HL-60 (cell line): ENCODE data around the gene UGT1A7.

Experiments
- DNase-seq, 2 experiments: peaks; one replicate each; pipeline ENCODE4 v3.0.0-alpha.2; 2010 to 2020; ENCODE audit warnings: low read depth in 1 of 2, low spot score in 1 of 2
- H3K27ac ChIP-seq: fragments of 250-450 bp; sonication (Bioruptor Pico); replicated peaks from 2 replicates; pipeline ENCODE4 v1.5.1; 2020; ENCODE audit warnings: mild to moderate bottlenecking, moderate library complexity
- H3K27me3 ChIP-seq: fragments of 250-450 bp; sonication (Bioruptor Pico); 2 replicates; pipeline ENCODE4 v1.5.1; 2021; ENCODE audit warnings: mild to moderate bottlenecking, moderate library complexity; ENCODE audit not compliant: insufficient read depth, poor library complexity, severe bottlenecking
- H3K4me3 ChIP-seq: replicated peaks from 2 replicates; pipeline ENCODE4 v1.5.1; 2011; ENCODE audit warnings: mild to moderate bottlenecking, control low read depth, low read length; ENCODE audit not compliant: insufficient read depth
- CTCF ChIP-seq: IDR thresholded peaks from one replicate; pipeline ENCODE4 v1.5.1; 2011; ENCODE audit warnings: low read length, control low read depth, inconsistent platforms; ENCODE audit not compliant: insufficient read depth
- GABPA ChIP-seq: IDR thresholded peaks from 2 replicates; pipeline ENCODE4 v1.6.1; 2012; ENCODE audit warnings: low read depth
- POLR2AphosphoS5 ChIP-seq: IDR thresholded peaks from 2 replicates; pipeline ENCODE4 v1.6.1; 2012; ENCODE audit warnings: low read depth
- REST ChIP-seq: IDR thresholded peaks from 2 replicates; pipeline ENCODE4 v1.6.1; 2012; ENCODE audit warnings: low read depth; ENCODE audit not compliant: insufficient replicate concordance
- SPI1 ChIP-seq: IDR thresholded peaks from 2 replicates; pipeline ENCODE4 v1.6.1; 2012; ENCODE audit warnings: low read depth, mild to moderate bottlenecking, borderline replicate concordance

UGT1A7 gene

GRCh38 chr2:233793465-233794127, 111.9 kb downstream of the UGT1A7 start:
- no peak overlapping the region for H3K27ac ChIP-seq
- TF ChIP-seq POLR2AphosphoS5 (no peak), GABPA (no peak), CTCF (no peak)
- no peak for DNase-seq
- H3K4me3 ChIP-seq = no peak overlapping the region
- H3K27me3 ChIP-seq = no peaks in the 10 kb centered on the region

GRCh38 chr2:233794128-233794658, 112.5 kb downstream of the UGT1A7 start:
- TF ChIP-seq SPI1 = no peak
- TF ChIP-seq REST = no peak
- no peak for TF ChIP-seq GABPA
- no peak for TF ChIP-seq CTCF
- TF ChIP-seq POLR2AphosphoS5 = no peak
- Histone ChIP-seq H3K4me3 (no peak overlapping the region), H3K27me3 (no peaks in the 10 kb centered on the region), H3K27ac (no peak overlapping the region)
- DNase-seq = no peak

GRCh38 chr2:233795735-233796171, 114.1 kb downstream of the UGT1A7 start:
- Histone ChIP-seq H3K27ac (no peak overlapping the region), H3K27me3 (no peaks in the 10 kb centered on the region), H3K4me3 (no peak overlapping the region)
- TF ChIP-seq REST (no peak), SPI1 (no peak), CTCF (no peak), GABPA (no peak), POLR2AphosphoS5 (no peak)
- no peak for DNase-seq

- no peaks in the 10 kb centered on the region for H3K27me3 ChIP-seq
- DNase-seq = no peak
- no peak for TF ChIP-seq GABPA
- TF ChIP-seq REST = no peak
- TF ChIP-seq CTCF = no peak
- no peak for TF ChIP-seq SPI1
- TF ChIP-seq POLR2AphosphoS5 = no peak
These were observed 114.6 kb downstream of the UGT1A7 start for GRCh38 chr2:233796254-233796653.

More at GRCh38 chr2:233796254-233796653, 114.6 kb downstream of the UGT1A7 start:
- no peak overlapping the region for H3K4me3 ChIP-seq
- H3K27ac ChIP-seq = no peak overlapping the region
